OCI-LY1 (cell line): ENCODE results near the gene VWA5B1.

ENCODE experiments used
- H2AFZ ChIP-seq: fragments of 200-600 bp; sonication (generic), shearing (Covaris generic); 2 replicates; pipeline ENCODE4 v1.6.0; 2014; ENCODE audit warnings: antibody characterized with exemption, mild to moderate bottlenecking, low read length
- H3F3A ChIP-seq: fragments of 200-600 bp; sonication (generic), shearing (Covaris generic); 2 replicates; pipeline ENCODE4 v1.6.0; 2014; ENCODE audit warnings: mild to moderate bottlenecking, antibody characterized with exemption, low read length, moderate library complexity; ENCODE audit not compliant: insufficient read depth
- H3K27ac ChIP-seq: fragments of 200-600 bp; sonication (generic); 2 replicates; pipeline ENCODE4 v1.5.1; 2014; ENCODE audit warnings: low read length, mixed run types, mild to moderate bottlenecking, low read depth; ENCODE audit not compliant: poor library complexity, severe bottlenecking
- H3K27me3 ChIP-seq: fragments of 200-600 bp; sonication (generic); 2 replicates; pipeline ENCODE4 v1.6.0; 2014; ENCODE audit warnings: antibody characterized with exemption, mild to moderate bottlenecking, low read length, moderate library complexity; ENCODE audit not compliant: insufficient read depth
- H3K36me3 ChIP-seq: fragments of 200-600 bp; sonication (generic); 2 replicates; pipeline ENCODE4 v1.6.1; 2014; ENCODE audit warnings: mild to moderate bottlenecking, antibody characterized with exemption, low read length, moderate library complexity, mixed read lengths; ENCODE audit not compliant: insufficient read depth
- H3K4me1 ChIP-seq: fragments of 200-600 bp; sonication (generic); 2 replicates; pipeline ENCODE4 v1.5.1; 2014; ENCODE audit warnings: mild to moderate bottlenecking, low read length, moderate library complexity; ENCODE audit not compliant: insufficient read depth, severe bottlenecking
- H3K4me2 ChIP-seq: fragments of 200-600 bp; sonication (generic), shearing (Covaris generic); 2 replicates; pipeline ENCODE4 v1.6.1; 2014; ENCODE audit warnings: low read length
- H3K4me3 ChIP-seq: fragments of 200-600 bp; sonication (generic); 2 replicates; pipeline ENCODE4 v1.5.1; 2014; ENCODE audit warnings: low read length, low read depth, mild to moderate bottlenecking, mixed read lengths; ENCODE audit not compliant: poor library complexity, severe bottlenecking
- H3K79me2 ChIP-seq: fragments of 200-600 bp; shearing (Covaris generic); 2 replicates; pipeline ENCODE4 v1.6.1; 2016; ENCODE audit warnings: mixed run types, low read length, mixed read lengths; ENCODE audit not compliant: insufficient read depth
- H3K9ac ChIP-seq: fragments of 200-600 bp; sonication (generic), shearing (Covaris generic); 2 replicates; pipeline ENCODE4 v1.6.1; 2014; ENCODE audit warnings: mild to moderate bottlenecking, low read length, mixed read lengths
- H3K9me2 ChIP-seq: fragments of 200-600 bp; sonication (generic), shearing (Covaris generic); 2 replicates; pipeline ENCODE4 v1.6.1; 2014; ENCODE audit warnings: low read depth, mild to moderate bottlenecking, low read length, mixed read lengths
- H3K9me3 ChIP-seq: fragments of 200-600 bp; shearing (Covaris generic); 2 replicates; pipeline ENCODE4 v1.6.1; 2014; ENCODE audit warnings: low read length, mixed read lengths
- H4K20me1 ChIP-seq: fragments of 200-600 bp; sonication (generic), shearing (Covaris generic); 2 replicates; pipeline ENCODE4 v1.6.0; 2016; ENCODE audit warnings: mild to moderate bottlenecking, low read length; ENCODE audit not compliant: insufficient read depth
- CTCF ChIP-seq: fragments of 200-600 bp; sonication (generic), shearing (Covaris generic); IDR thresholded peaks from 2 replicates; pipeline ENCODE4 v1.5.1; 2017; ENCODE audit warnings: mild to moderate bottlenecking, antibody characterized with exemption, low read length, moderate library complexity, mixed read lengths
- EZH2 ChIP-seq: fragments of 200-600 bp; sonication (generic), shearing (Covaris generic); IDR thresholded peaks from 2 replicates; pipeline ENCODE4 v1.8.0; 2017; ENCODE audit warnings: borderline replicate concordance, mixed run types, mild to moderate bottlenecking, antibody characterized with exemption, low read length, moderate library complexity, mixed read lengths

Gene VWA5B1

GRCh38 chr1:20371883-20372282, 81.2 kb downstream of the VWA5B1 start:
- H3K79me2 ChIP-seq: no peaks in the 10 kb centered on the region
- no peaks in the 10 kb centered on the region for H3K36me3 ChIP-seq
- H3K4me2 ChIP-seq: no peak overlapping the region
- H3F3A ChIP-seq: no peaks in the 10 kb centered on the region
- no peak for TF ChIP-seq EZH2
- TF ChIP-seq CTCF: no peak
- H2AFZ ChIP-seq: no peak overlapping the region
- no peaks in the 10 kb centered on the region; the same call in 1 of the 2 replicates for H3K27me3 ChIP-seq
- H3K4me3 ChIP-seq: no peak overlapping the region
- H3K4me1 ChIP-seq: no peaks in the 10 kb centered on the region
- no peak overlapping the region for H3K9ac ChIP-seq
- no peaks in the 10 kb centered on the region for H3K9me2 ChIP-seq
- no peaks in the 10 kb centered on the region for H4K20me1 ChIP-seq
- H3K9me3 ChIP-seq: no peaks in the 10 kb centered on the region
- H3K27ac ChIP-seq: no peak overlapping the region

- Histone ChIP-seq H3K36me3 (no peaks in the 10 kb centered on the region), H3K9me3 (no peaks in the 10 kb centered on the region), H2AFZ (no peak overlapping the region), H3K4me1 (no peaks in the 10 kb centered on the region), H4K20me1 (no peaks in the 10 kb centered on the region), H3K27ac (no peak overlapping the region), H3K79me2 (no peaks in the 10 kb centered on the region), H3K9me2 (no peaks in the 10 kb centered on the region), H3K4me2 (no peak overlapping the region), H3F3A (no peaks in the 10 kb centered on the region), H3K4me3 (no peak overlapping the region), H3K9ac (no peak overlapping the region), H3K27me3 (no peaks in the 10 kb centered on the region; the same call in 1 of the 2 replicates)
- TF ChIP-seq EZH2: no peak
- TF ChIP-seq CTCF: no peak
Measured at GRCh38 chr1:20372676-20373075, 82.0 kb downstream of the VWA5B1 start.

- no peak for TF ChIP-seq CTCF
- Histone ChIP-seq H3K27me3 (no peaks in the 10 kb centered on the region; the same call in 1 of the 2 replicates), H3K4me1 (no peaks in the 10 kb centered on the region)
Measured at GRCh38 chr1:20373286-20373685, 82.6 kb downstream of the VWA5B1 start.

More at GRCh38 chr1:20373286-20373685, 82.6 kb downstream of the VWA5B1 start:
- H3K9me3 ChIP-seq: no peaks in the 10 kb centered on the region
- H4K20me1 ChIP-seq: no peaks in the 10 kb centered on the region
- no peaks in the 10 kb centered on the region for H3F3A ChIP-seq
- H3K9ac ChIP-seq: no peak overlapping the region
- no peak overlapping the region for H3K4me3 ChIP-seq
- H3K27ac ChIP-seq: no peak overlapping the region
- no peak overlapping the region for H2AFZ ChIP-seq
- H3K36me3 ChIP-seq: no peaks in the 10 kb centered on the region
- no peak overlapping the region for H3K4me2 ChIP-seq
- no peaks in the 10 kb centered on the region for H3K79me2 ChIP-seq
- H3K9me2 ChIP-seq: no peaks in the 10 kb centered on the region
